ENCODE measurements around the gene NTM. TPM values are rescaled to one million over a fixed set of nuclear protein-coding genes. Genes with fewer than 3 reads are reported as not detected.

Gene NTM
- total RNA-seq, 1 experiment from 2014 or later, result 9.9 TPM

- Histone ChIP-seq H2BK5ac (ENCODE audit: insufficient read length, low read length) (no peak overlapping the region), H2BK12ac (ENCODE audit: insufficient read length, low read depth, low read length) (no peak overlapping the region), H3T11ph (ENCODE audit: low read length) (no peak overlapping the region), H3K4ac (ENCODE audit: low read depth, low read length) (no peak overlapping the region), H2AK5ac (ENCODE audit: insufficient read length, low read length) (no peak overlapping the region), H3K79me1 (ENCODE audit: insufficient read depth, low read depth, low read length, poor library complexity, severe bottlenecking) (no peaks in the 10 kb centered on the region), H3K4me2 (ENCODE audit: insufficient read depth, insufficient read length, low read length) (no peak overlapping the region), H3K27ac (ENCODE audit: insufficient read length, low read depth, low read length) (no peak overlapping the region), H4K91ac (ENCODE audit: insufficient read length, low read depth, low read length) (no peak overlapping the region), H3K18ac (ENCODE audit: insufficient read length, low read depth, low read length) (no peak overlapping the region), H3K9ac (ENCODE audit: extremely low read depth, insufficient read length, low read length) (no peak overlapping the region), H2BK15ac (ENCODE audit: low read depth, low read length) (no peak overlapping the region), H4K5ac (ENCODE audit: insufficient read length, low read depth, low read length) (no peak overlapping the region), H3K4me1 (ENCODE audit: insufficient read depth, low read length) (peaks cover 7% of the 10 kb centered on the region), H3K23ac (ENCODE audit: insufficient read length, low read depth, low read length) (no peak overlapping the region), H2BK120ac (ENCODE audit: low read depth, low read length, poor library complexity, severe bottlenecking) (no peak overlapping the region), H2BK20ac (ENCODE audit: low read depth, low read length, poor library complexity, severe bottlenecking) (no peak overlapping the region), H3K23me2 (ENCODE audit: insufficient read length, low read depth, low read length, poor library complexity, severe bottlenecking) (no peaks in the 10 kb centered on the region), H3K27me3 (ENCODE audit: insufficient read depth, low read length) (no peaks in the 10 kb centered on the region), H3K79me2 (ENCODE audit: insufficient read depth, low read length) (no peaks in the 10 kb centered on the region), H2AFZ (ENCODE audit: low read length) (no peak overlapping the region), H3K14ac (ENCODE audit: insufficient read depth, low read length) (no peak overlapping the region), H3K56ac (ENCODE audit: insufficient read length, low read depth, low read length) (no peak overlapping the region), H4K8ac (replicated peaks; ENCODE audit: insufficient read length, low read depth, low read length) (no peak overlapping the region), H4K20me1 (ENCODE audit: control insufficient read depth, insufficient read depth, insufficient read length) (no peaks in the 10 kb centered on the region), H3K9me3 (ENCODE audit: control insufficient read depth, low read depth, low read length) (no peaks in the 10 kb centered on the region)
- Mint-ChIP-seq H3K9me3 (no peaks in the 10 kb centered on the region), H3K27ac (peak overlapping the region in 1 of 3 experiments; percentile 33; a peak in 4 of 7 replicates), H3K27me3 (ENCODE audit: low read depth) (no peaks in the 10 kb centered on the region), H3K4me1 (peaks cover 38 to 47% of the 10 kb centered on the region in 2 experiments), H3K4me3 (no peak overlapping the region; a peak in 1 of 5 replicates), H3K36me3 (ENCODE audit: insufficient read depth in 1 of 3, low read depth in 3 of 3) (no peaks in the 10 kb centered on the region; a peak in 1 of 7 replicates)
- no CpG with 5 or more reads among the region's 4 CpGs for WGBS (ENCODE audit: extremely low coverage, insufficient read length, low lambda C conversion rate)
- TF ChIP-seq CTCF (conservative IDR thresholded peaks at IDR 0.05), result no peak
- no peak for DNase-seq
Observed at GRCh38 chr11:132008872-132009271, 638.5 kb downstream of the NTM start.
